Measurements from ENCODE around the gene TMSB15C. TPM values are rescaled to one million over a fixed set of nuclear protein-coding genes. Genes with fewer than 3 reads are reported as not detected.
"Not testable (repeated sequence)": the region's sequence is repeated elsewhere in the genome, so short reads cannot be mapped to it uniquely, and the experiment has no call there.

The TMSB15C gene
- 5.3 TPM for total RNA-seq
- 1 to 10 TPM; 4.5 to 8.4 (median 4.9) TPM for polyA plus RNA-seq (ENCODE audit: insufficient read depth in 1 of 8, insufficient read length in 8 of 8, low replicate concordance in 1 of 8)
- long read RNA-seq, donor 1: 0 reads
- long read RNA-seq, donor 2, partial matches to known transcripts: 0 of 2 reads
- long read RNA-seq, donor 2, other reads (novel, unspliced or antisense): 0 of 2 reads
- long read RNA-seq, donor 3, partial matches to known transcripts: 0 of 2 reads
- long read RNA-seq, donor 3, other reads (novel, unspliced or antisense): 0 of 2 reads
- long read RNA-seq, donor 4, partial matches to known transcripts: 0 of 1 reads
- long read RNA-seq, donor 4, other reads (novel, unspliced or antisense): 0 of 1 reads
- long read RNA-seq, donor 5, transcript TMSB15B-207 (3 exons, 947 nt): major isoform, 11 of 11 reads
- long read RNA-seq, donor 5, partial matches to known transcripts: 0 of 11 reads
- long read RNA-seq, donor 5, other reads (novel, unspliced or antisense): 0 of 11 reads
- long read RNA-seq, donor 6, transcript TMSB15B-207 (3 exons, 947 nt): major isoform, 11 of 45 reads
- long read RNA-seq, donor 6, partial matches to known transcripts: 34 of 45 reads
- long read RNA-seq, donor 6, other reads (novel, unspliced or antisense): 0 of 45 reads
- long read RNA-seq, donor 7, transcript TMSB15B-207 (3 exons, 947 nt): major isoform, 10 of 10 reads
- long read RNA-seq, donor 7, partial matches to known transcripts: 0 of 10 reads
- long read RNA-seq, donor 7, other reads (novel, unspliced or antisense): 0 of 10 reads
- long read RNA-seq, donor 8, partial matches to known transcripts: 0 of 4 reads
- long read RNA-seq, donor 8, other reads (novel, unspliced or antisense): 0 of 4 reads
- long read RNA-seq, donor 9, partial matches to known transcripts: 0 of 2 reads
- long read RNA-seq, donor 9, other reads (novel, unspliced or antisense): 0 of 2 reads
- long read RNA-seq, donor 10, transcript TMSB15B-207 (3 exons, 947 nt): major isoform, 7 of 7 reads
- long read RNA-seq, donor 10, partial matches to known transcripts: 0 of 7 reads
- long read RNA-seq, donor 10, other reads (novel, unspliced or antisense): 0 of 7 reads
- long read RNA-seq, donor 11, transcript TMSB15B-207 (3 exons, 947 nt): major isoform, 5 of 5 reads
- long read RNA-seq, donor 11, partial matches to known transcripts: 0 of 5 reads
- long read RNA-seq, donor 11, other reads (novel, unspliced or antisense): 0 of 5 reads

- H3K36me3 ChIP-seq (ENCODE audit: control insufficient read depth, insufficient read depth, low read length); DNase-seq; H3K9me3 ChIP-seq (replicated peaks; ENCODE audit: control insufficient read depth, low read depth, low read length); H3K27me3 ChIP-seq (ENCODE audit: control insufficient read depth, insufficient read depth, low read length); H3K27ac ChIP-seq (ENCODE audit: low read length); H3K4me1 ChIP-seq (ENCODE audit: control insufficient read depth, insufficient read depth, low read length); H3K4me3 ChIP-seq (ENCODE audit: low read length): not testable (repeated sequence)
- no CpG with 5 or more reads among the region's 46 CpGs for WGBS (ENCODE audit: insufficient coverage)
Observed at GRCh38 chrX:104075778-104076445, at the start of gene TMSB15C. Gene TMSB15C, minus strand, starts transcription at chrX:104076236.

DNA sequence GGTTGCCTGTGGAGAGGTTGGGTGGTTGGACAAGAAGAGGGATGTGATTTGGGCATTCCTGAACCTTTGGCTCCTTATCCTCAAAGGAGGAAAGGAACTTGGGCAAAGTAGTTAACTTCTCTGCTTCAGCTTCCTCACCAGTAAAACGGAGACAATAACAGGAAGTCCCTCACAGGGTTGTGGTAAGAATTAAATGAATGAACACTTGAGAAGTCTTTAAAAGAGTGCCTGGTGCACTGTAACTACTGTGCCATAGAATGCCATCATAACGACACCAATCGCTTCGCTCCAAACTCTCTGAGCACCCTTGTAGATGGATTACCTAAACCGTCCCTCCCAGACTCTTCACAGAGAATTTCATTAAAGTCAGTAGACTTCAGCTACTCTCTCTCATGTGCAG lies 46.8 kb upstream of the TMSB15C start:
- no peak overlapping the region for H3K27ac ChIP-seq (ENCODE audit: low read length)
- WGBS (ENCODE audit: insufficient coverage): 42% methylated on average over 4 of the region's 5 CpGs

GRCh38 chrX:104118765-104119164 lies 42.7 kb upstream of the TMSB15C start:
- WGBS (ENCODE audit: insufficient coverage): 40% methylated on average over 1 of the region's 1 CpG

More for the DNA sequence above, 46.8 kb upstream of the TMSB15C start:
- no peak for DNase-seq
- no peaks in the 10 kb centered on the region for H3K4me1 ChIP-seq (ENCODE audit: control insufficient read depth, insufficient read depth, low read length)
- no peaks in the 10 kb centered on the region for H3K9me3 ChIP-seq (replicated peaks; ENCODE audit: control insufficient read depth, low read depth, low read length)
- no peak overlapping the region for H3K4me3 ChIP-seq (ENCODE audit: low read length)
- H3K36me3 ChIP-seq (ENCODE audit: control insufficient read depth, insufficient read depth, low read length): peaks cover 5% of the 10 kb centered on the region
- H3K27me3 ChIP-seq (ENCODE audit: control insufficient read depth, insufficient read depth, low read length): peaks cover 9% of the 10 kb centered on the region

DNA sequence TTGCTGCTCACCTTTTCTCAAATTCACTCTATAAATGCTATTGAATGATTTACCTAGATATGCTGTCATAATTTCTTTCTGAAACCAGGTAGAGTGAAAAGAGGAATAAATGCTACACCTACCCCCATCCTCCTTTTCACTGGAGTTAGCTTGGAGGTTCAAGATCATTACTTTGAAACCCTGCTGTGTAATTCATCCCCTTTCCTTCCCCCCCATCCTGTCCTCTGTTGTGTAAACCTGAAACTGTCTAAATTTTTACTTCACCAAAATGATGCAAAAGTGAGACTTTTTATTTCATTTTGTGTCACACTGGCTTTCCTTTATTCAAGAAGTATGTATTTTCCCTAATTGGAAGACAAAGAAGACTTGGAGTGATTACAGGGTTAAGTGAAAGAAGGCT lies 41.7 kb upstream of the TMSB15C start:
- Histone ChIP-seq H3K9me3 (replicated peaks; ENCODE audit: control insufficient read depth, low read depth, low read length) (no peaks in the 10 kb centered on the region), H3K27ac (ENCODE audit: low read length) (no peak overlapping the region), H3K4me1 (ENCODE audit: control insufficient read depth, insufficient read depth, low read length) (peaks cover 5% of the 10 kb centered on the region), H3K4me3 (ENCODE audit: low read length) (no peak overlapping the region), H3K36me3 (ENCODE audit: control insufficient read depth, insufficient read depth, low read length) (no peaks in the 10 kb centered on the region), H3K27me3 (ENCODE audit: control insufficient read depth, insufficient read depth, low read length) (peaks cover 40% of the 10 kb centered on the region)
- DNase-seq: no peak

More at GRCh38 chrX:104118765-104119164, 42.7 kb upstream of the TMSB15C start:
- DNase-seq: no peak
- Histone ChIP-seq H3K9me3 (replicated peaks; ENCODE audit: control insufficient read depth, low read depth, low read length) (no peaks in the 10 kb centered on the region), H3K27ac (ENCODE audit: low read length) (no peak overlapping the region), H3K4me3 (ENCODE audit: low read length) (no peak overlapping the region), H3K4me1 (ENCODE audit: control insufficient read depth, insufficient read depth, low read length) (peaks cover 2% of the 10 kb centered on the region), H3K36me3 (ENCODE audit: control insufficient read depth, insufficient read depth, low read length) (no peaks in the 10 kb centered on the region), H3K27me3 (ENCODE audit: control insufficient read depth, insufficient read depth, low read length) (peaks cover 31% of the 10 kb centered on the region)

DNA sequence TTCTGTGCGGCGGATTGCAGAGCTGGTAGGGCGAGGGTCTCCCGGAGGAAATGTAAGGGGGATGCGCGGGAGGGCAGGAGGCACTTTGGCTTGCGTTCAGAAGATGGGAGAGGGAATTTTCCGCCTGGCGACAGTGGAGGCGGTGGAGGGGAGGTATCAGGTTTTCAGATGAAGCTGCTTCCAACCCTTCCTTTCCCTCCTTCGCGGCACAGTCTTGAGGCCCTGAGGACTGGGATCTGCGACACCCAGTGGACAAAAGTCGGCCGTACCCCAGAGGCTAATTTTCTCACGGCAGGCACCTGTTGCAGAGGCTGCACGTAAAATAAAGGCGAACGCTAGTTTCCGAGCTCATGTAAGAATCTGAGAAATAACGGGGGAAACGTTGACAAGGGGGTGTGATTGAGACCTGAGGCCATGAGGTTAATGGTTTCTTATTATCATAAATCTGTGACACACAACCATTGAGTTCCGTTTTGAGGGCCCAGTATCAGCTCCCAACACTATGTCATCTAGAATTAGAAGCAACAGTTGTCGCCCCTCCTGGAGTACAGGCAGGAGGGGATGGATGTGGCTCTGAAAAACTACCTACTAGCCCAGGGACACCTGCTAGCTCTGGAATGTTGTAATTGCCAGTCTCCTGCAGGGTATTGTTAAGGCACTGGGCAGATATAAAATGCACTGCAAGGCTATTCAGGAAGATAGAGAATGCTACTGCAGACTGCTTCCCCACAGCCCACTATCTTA lies 37.4 kb upstream of the TMSB15C start:
- H3K27me3 ChIP-seq (ENCODE audit: control insufficient read depth, insufficient read depth, low read length): peaks cover 61% of the 10 kb centered on the region
- 51% methylated on average over 9 of the region's 24 CpGs for WGBS (ENCODE audit: insufficient coverage)
- no peaks in the 10 kb centered on the region for H3K9me3 ChIP-seq (replicated peaks; ENCODE audit: control insufficient read depth, low read depth, low read length)
- H3K4me1 ChIP-seq (ENCODE audit: control insufficient read depth, insufficient read depth, low read length): peaks cover 9% of the 10 kb centered on the region
- peak overlapping the region; percentile 59 for H3K4me3 ChIP-seq (ENCODE audit: low read length)
- H3K27ac ChIP-seq (ENCODE audit: low read length): no peak overlapping the region
- no peaks in the 10 kb centered on the region for H3K36me3 ChIP-seq (ENCODE audit: control insufficient read depth, insufficient read depth, low read length)
- peak; percentile 54 for DNase-seq

GRCh38 chrX:104112326-104112951 lies 36.4 kb upstream of the TMSB15C start, which contains the start of gene ZCCHC18:
Gene ZCCHC18, plus strand, starts transcription at chrX:104112523. Its CDS starts 1,589 bp downstream, at chrX:104114112.
- peak; percentile 82 for DNase-seq
- peaks cover 62% of the 10 kb centered on the region for H3K27me3 ChIP-seq (ENCODE audit: control insufficient read depth, insufficient read depth, low read length)
- H3K36me3 ChIP-seq (ENCODE audit: control insufficient read depth, insufficient read depth, low read length): no peaks in the 10 kb centered on the region
- peak within 1 kb of the TSS; percentile 59 for H3K4me3 ChIP-seq (ENCODE audit: low read length)
- H3K4me1 ChIP-seq (ENCODE audit: control insufficient read depth, insufficient read depth, low read length): peaks cover 9% of the 10 kb centered on the region
- peak within 1 kb of the TSS; percentile 81 for H3K27ac ChIP-seq (ENCODE audit: low read length)
- H3K9me3 ChIP-seq (replicated peaks; ENCODE audit: control insufficient read depth, low read depth, low read length): no peaks in the 10 kb centered on the region
- 27% methylated on average over 67 of the region's 67 CpGs for WGBS (ENCODE audit: insufficient coverage)

GRCh38 chrX:104110491-104111240 lies 34.6 kb upstream of the TMSB15C start:
- H3K36me3 ChIP-seq (ENCODE audit: control insufficient read depth, insufficient read depth, low read length); H3K4me3 ChIP-seq (ENCODE audit: low read length); H3K4me1 ChIP-seq (ENCODE audit: control insufficient read depth, insufficient read depth, low read length); H3K9me3 ChIP-seq (replicated peaks; ENCODE audit: control insufficient read depth, low read depth, low read length); H3K27ac ChIP-seq (ENCODE audit: low read length); DNase-seq: not testable (repeated sequence)
- 40% methylated on average over 1 of the region's 6 CpGs for WGBS (ENCODE audit: insufficient coverage)
- peaks cover 58% of the 10 kb centered on the region for H3K27me3 ChIP-seq (ENCODE audit: control insufficient read depth, insufficient read depth, low read length)

GRCh38 chrX:104108955-104109354 lies 32.9 kb upstream of the TMSB15C start:
- no peaks in the 10 kb centered on the region for H3K9me3 ChIP-seq (replicated peaks; ENCODE audit: control insufficient read depth, low read depth, low read length)
- no peak overlapping the region for H3K4me3 ChIP-seq (ENCODE audit: low read length)
- peaks cover 8% of the 10 kb centered on the region for H3K4me1 ChIP-seq (ENCODE audit: control insufficient read depth, insufficient read depth, low read length)
- DNase-seq: no peak
- H3K27me3 ChIP-seq (ENCODE audit: control insufficient read depth, insufficient read depth, low read length): peaks cover 51% of the 10 kb centered on the region
- no CpG with 5 or more reads among the region's 1 CpG for WGBS (ENCODE audit: insufficient coverage)
- no peaks in the 10 kb centered on the region for H3K36me3 ChIP-seq (ENCODE audit: control insufficient read depth, insufficient read depth, low read length)
- H3K27ac ChIP-seq (ENCODE audit: low read length): no peak overlapping the region

Measured in muscle of leg (tissue), 16 donors.